RWPE1 (cell line): Measurements from ENCODE around the gene HMG20A.

Experiments
- CTCF ChIA-PET: fragments of 350-600 bp; sonication (Branson Sonifier 250); formaldehyde crosslinking; extraction: SDS; loops from one replicate; lab custom pipeline; 2021; lab: Yijun Ruan, JAX
- POLR2A ChIA-PET: fragments of 400-600 bp; formaldehyde crosslinking; extraction: SDS; loops from one replicate; lab custom pipeline; 2020; ENCODE audit warnings: antibody characterized with exemption; ENCODE audit not compliant: low non-redundant PET; lab: Yijun Ruan, JAX
- DNase-seq: peaks from one replicate; pipeline ENCODE4 v3.0.0; 2012; ENCODE audit warnings: low spot score
- H3K27ac ChIP-seq: fragments of 450-650 bp; 2 replicates; pipeline ENCODE4 v1.5.1; 2017
- TF ChIP-seq, protein P1 (sequence below): fragments of 450-650 bp; conservative IDR thresholded peaks from 2 replicates; pipeline ENCODE4 v1.5.1; 2017; ENCODE audit warnings: low read depth, mild to moderate bottlenecking

Gene HMG20A

DNA sequence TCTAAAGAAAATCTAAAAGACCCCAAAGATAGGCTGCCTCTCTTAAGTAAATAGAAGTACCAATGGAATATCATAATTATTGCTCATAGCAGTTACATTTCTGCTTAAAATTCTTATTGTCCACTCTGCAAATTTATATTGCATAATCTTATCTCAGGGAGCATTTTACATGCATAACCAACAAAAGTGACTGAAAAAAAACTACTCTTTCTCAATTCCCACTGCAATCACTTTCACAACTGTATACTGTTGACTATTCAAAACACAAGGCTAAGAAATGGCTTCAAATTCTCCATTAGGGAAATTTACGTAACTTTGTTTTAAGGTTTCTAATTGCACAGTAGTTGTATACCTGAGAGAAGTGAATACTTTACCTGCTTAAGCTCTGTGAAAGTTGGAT, 56.3 kb downstream of the HMG20A start:
- TF ChIP-seq, protein P1, sequence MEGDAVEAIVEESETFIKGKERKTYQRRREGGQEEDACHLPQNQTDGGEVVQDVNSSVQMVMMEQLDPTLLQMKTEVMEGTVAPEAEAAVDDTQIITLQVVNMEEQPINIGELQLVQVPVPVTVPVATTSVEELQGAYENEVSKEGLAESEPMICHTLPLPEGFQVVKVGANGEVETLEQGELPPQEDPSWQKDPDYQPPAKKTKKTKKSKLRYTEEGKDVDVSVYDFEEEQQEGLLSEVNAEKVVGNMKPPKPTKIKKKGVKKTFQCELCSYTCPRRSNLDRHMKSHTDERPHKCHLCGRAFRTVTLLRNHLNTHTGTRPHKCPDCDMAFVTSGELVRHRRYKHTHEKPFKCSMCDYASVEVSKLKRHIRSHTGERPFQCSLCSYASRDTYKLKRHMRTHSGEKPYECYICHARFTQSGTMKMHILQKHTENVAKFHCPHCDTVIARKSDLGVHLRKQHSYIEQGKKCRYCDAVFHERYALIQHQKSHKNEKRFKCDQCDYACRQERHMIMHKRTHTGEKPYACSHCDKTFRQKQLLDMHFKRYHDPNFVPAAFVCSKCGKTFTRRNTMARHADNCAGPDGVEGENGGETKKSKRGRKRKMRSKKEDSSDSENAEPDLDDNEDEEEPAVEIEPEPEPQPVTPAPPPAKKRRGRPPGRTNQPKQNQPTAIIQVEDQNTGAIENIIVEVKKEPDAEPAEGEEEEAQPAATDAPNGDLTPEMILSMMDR = no peak
- CTCF ChIA-PET = interaction anchor here (0.7 to 1.1 kb wide), 2 partner anchors 20 to 353 kb away, joined by 3 to 4 read pairs; no protein-coding TSS in a partner anchor
- no peak for DNase-seq
- POLR2A ChIA-PET = no interaction called here
- H3K27ac ChIP-seq = no peak overlapping the region

DNA sequence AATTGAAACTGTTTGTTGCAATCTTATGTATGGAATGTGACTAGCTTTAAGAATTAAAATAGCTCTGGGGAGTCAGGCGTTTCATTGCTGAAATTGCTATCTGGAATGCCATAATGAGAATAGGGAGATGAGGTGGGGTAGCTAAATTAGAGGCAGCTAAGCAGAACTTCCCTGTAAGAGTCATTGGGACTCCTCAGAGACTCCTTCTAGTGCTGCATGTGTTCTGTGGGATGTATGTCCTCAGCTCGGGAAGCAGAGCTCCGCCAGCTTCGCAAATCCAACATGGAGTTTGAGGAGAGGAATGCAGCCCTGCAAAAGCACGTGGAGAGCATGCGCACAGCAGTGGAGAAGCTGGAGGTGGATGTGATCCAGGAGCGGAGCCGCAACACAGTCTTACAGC, 57.4 kb downstream of the HMG20A start:
- CTCF ChIA-PET = interaction anchor here (1.1 kb wide), 1 partner anchor 19 kb away, joined by 4 read pairs; no protein-coding TSS in a partner anchor
- TF ChIP-seq, protein P1 = no peak
- no peak overlapping the region for H3K27ac ChIP-seq
- POLR2A ChIA-PET = no interaction called here
- DNase-seq = no peak

DNA sequence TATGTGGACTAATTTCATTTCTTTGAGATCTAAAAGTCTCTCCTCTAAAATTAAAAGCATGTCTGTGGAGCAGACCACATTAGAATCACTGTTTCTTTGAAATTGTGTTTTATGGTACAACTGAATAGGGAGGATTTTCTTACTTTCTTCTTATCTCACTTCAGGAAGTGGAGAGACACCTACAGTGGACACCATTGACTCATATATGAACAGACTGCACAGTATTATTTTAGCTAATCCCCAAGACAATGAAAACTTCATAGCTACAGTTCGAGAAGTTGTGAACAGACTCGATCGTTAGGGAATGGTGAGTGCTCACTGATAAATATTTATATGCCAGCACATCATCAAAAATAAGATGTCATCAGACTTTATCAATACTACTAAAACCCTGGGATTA, 58.3 kb downstream of the HMG20A start:
- CTCF ChIA-PET = no interaction called here
- TF ChIP-seq, protein P1 = no peak
- no peak overlapping the region for H3K27ac ChIP-seq
- no peak for DNase-seq
- POLR2A ChIA-PET = no interaction called here

DNA sequence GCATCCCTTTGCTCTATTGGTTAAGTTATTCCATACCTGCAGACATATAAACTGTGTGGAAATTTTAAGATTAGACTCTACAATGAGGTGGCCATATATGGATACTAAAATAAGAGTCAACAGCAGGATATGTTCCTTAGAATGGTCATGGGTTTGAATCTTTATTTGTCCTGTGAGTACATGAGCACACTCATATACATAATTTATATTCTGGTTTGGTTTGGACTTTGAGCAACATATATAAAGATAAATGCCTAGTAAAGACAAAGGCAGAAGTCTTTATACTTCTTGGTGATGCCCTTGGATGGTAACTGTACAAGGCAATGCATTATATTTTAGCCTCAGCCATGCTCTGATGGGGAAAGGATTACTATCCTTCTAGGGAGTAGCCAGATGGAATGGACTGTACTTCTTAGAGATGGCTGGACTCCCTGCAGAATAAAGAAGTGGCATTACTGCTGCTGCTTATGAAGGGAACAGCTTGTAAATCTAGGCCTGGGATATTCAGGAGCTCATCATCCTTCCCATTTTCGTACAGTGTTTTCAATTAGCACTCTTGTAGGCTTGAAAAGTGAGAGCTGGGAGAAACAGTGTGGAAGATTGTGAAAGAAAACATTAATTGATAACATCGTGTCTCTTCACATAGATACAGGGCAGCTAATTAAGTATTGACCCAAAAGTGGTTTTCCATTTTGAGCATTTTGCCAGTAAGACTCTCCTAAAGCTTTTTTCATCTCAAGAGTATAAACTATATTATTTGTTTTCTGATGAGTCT, 60.4 kb downstream of the HMG20A start:
- ChIA-PET POLR2A (no interaction called here), CTCF (interaction anchor here (1.0 kb wide), 1 partner anchor 362 kb away, joined by 4 read pairs; no protein-coding TSS in a partner anchor)
- no peak overlapping the region for H3K27ac ChIP-seq
- TF ChIP-seq, protein P1 = no peak
- DNase-seq = no peak

DNA sequence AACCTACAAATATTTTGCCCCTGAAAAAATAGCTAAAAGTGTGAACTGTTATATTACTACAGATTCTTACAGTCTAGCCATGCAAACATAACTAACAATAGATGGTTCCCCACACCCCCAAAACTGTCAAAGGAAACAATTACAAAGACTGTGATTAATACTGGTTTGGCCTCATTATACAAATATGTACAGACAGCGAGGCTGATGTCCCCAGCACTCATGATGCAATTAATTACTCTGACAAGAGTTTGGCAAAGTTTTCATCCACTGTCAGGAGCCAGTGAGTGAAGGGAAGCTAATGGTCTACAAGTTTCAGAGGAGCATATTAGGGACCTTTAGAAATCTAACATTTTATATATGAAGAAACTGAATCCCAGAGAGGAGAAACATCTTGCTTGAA, 61.0 kb downstream of the HMG20A start:
- POLR2A ChIA-PET = no interaction called here
- CTCF ChIA-PET = interaction anchor here (1.0 kb wide), 2 partner anchors 15 to 363 kb away, joined by 4 read pairs; no protein-coding TSS in a partner anchor
- DNase-seq = no peak
- TF ChIP-seq, protein P1 = no peak
- no peak overlapping the region for H3K27ac ChIP-seq

DNA sequence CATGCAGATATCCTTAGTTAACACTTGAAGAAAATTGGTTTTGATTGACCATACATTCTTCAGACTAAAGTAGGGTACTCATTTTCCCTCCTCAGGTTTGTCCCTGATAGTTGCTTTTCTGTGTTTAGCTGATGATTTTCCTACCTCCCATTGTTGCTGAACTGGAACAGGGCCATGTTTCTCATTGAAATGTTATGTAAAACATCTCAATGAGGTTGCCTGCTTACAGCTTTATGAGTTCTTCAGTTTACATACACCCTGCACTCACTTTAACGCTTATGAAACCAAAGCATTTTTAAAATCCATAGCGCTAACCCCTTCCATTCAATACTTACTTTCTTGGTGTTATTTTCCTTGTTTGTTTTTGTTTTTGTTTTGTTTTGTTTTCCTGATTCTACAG, 61.9 kb downstream of the HMG20A start:
- no peak for DNase-seq
- POLR2A ChIA-PET = no interaction called here
- CTCF ChIA-PET = interaction anchor here (0.7 to 1.0 kb wide), 3 partner anchors 13 to 81 kb away, joined by 3 to 5 read pairs (median 4); no protein-coding TSS in a partner anchor
- TF ChIP-seq, protein P1 = no peak
- H3K27ac ChIP-seq = no peak overlapping the region
